ENCODE measurements around the gene PDCD4. TPM values are rescaled to one million over a fixed set of nuclear protein-coding genes. Genes with fewer than 3 reads are reported as not detected.
A peak's percentile ranks its signal among the peaks of the same experiment; 100 is the strongest.
"Not testable (repeated sequence)": the region's sequence is repeated elsewhere in the genome, so short reads cannot be mapped to it uniquely, and the experiment has no call there.

PDCD4 gene
- total RNA-seq, 1 donor = 52.9 TPM

DNA sequence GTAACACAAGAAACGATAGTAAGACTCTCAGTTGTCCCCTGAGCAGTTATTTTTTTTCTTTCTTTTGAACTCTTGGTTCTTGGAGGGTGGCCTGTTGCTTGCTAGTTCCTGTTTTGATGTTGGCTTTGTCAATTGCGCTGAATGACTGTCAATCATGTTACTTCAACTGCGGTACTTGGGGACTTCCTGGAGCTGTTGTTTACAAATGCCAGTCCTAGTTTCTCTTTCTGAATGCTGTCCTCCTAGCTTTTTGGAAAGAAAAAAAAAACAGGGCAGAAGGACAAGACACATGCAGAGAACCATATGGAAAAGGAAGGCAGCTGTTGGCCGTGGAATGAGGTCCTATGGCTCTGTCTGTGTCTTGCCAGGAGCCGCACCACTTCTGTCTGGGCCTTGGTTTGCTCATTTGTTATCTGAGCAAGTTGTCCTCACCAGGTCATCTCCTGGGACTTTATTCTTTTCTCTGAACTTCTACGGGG is 7.0 kb upstream of the PDCD4 start:
- TF ChIP-seq, protein P1, sequence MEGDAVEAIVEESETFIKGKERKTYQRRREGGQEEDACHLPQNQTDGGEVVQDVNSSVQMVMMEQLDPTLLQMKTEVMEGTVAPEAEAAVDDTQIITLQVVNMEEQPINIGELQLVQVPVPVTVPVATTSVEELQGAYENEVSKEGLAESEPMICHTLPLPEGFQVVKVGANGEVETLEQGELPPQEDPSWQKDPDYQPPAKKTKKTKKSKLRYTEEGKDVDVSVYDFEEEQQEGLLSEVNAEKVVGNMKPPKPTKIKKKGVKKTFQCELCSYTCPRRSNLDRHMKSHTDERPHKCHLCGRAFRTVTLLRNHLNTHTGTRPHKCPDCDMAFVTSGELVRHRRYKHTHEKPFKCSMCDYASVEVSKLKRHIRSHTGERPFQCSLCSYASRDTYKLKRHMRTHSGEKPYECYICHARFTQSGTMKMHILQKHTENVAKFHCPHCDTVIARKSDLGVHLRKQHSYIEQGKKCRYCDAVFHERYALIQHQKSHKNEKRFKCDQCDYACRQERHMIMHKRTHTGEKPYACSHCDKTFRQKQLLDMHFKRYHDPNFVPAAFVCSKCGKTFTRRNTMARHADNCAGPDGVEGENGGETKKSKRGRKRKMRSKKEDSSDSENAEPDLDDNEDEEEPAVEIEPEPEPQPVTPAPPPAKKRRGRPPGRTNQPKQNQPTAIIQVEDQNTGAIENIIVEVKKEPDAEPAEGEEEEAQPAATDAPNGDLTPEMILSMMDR (IDR thresholded peaks at IDR 0.05; ENCODE audit: insufficient read depth, low read length) = no peak
- no peak overlapping the region for H3K4me3 ChIP-seq (ENCODE audit: low read depth, low read length)
- no peak for DNase-seq (ENCODE audit: low read depth)

DNA sequence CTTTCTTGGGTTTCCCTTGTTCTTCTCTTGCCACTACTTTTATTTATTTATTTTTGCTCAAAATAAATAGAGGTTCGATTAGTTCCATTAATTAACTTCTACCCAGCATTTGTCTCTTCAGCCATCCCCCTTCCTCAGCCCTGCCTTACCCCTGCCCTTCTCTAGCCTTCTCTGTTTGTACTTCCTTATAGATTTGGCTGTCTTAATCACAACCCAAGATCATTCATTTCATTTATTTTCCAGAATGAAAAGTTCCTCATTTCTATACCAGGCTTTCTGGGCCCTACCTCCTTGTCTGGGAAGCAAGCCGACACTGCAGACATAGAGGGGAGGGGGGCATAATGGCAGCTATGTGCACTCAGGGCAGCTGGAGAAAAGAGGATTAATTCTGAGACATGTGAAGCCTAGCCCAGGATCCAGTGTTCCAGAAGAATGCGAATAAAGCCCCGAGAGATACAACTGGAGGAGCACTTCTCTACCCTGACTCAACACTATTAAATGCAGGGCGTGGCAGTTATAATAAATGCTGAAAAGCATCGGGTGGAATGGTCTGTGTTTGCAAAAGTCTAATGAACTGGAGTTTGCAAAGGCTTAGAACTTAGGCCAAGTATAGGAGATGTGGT is 6.4 kb upstream of the PDCD4 start:
- no peak overlapping the region for H3K4me3 ChIP-seq (ENCODE audit: low read depth, low read length)
- TF ChIP-seq, protein P1 (IDR thresholded peaks at IDR 0.05; ENCODE audit: insufficient read depth, low read length) = no peak
- peak; percentile 82 for DNase-seq (ENCODE audit: low read depth)

DNA sequence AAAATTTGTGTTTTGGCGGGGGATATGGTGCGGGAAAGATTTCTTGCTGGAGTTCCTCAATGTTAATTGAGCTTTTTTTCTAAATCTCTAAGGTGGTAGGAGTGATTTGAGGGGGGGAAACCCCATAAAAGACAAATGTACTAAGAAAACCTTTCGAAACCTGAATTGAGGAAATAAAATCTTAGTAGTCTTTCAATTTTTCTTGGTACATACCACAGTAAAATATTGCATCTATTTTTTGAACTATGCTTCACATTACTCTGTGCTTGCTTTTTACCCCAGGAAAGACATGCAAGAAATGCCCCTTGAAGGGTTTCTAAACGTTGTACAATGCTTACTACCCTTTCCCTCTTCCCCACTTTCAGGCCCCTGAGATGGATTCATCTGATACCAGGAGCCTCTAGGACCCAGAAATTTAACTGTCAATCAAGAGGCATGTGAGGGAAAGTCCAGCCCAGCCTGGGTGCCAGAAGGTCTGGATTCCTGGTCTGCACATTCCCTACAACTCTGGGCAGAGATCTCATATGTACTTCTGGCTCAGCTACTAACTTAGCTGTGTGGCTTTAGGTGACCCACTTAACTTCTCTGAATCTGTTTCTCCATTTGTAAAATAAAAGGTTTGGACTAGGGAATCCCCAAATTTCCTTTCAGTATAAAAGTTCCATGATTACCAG is 5.8 kb upstream of the PDCD4 start:
- H3K4me3 ChIP-seq (ENCODE audit: low read depth, low read length) = no peak overlapping the region
- peak; percentile 33 for DNase-seq (ENCODE audit: low read depth)
- TF ChIP-seq, protein P1 (IDR thresholded peaks at IDR 0.05; ENCODE audit: insufficient read depth, low read length) = no peak

DNA sequence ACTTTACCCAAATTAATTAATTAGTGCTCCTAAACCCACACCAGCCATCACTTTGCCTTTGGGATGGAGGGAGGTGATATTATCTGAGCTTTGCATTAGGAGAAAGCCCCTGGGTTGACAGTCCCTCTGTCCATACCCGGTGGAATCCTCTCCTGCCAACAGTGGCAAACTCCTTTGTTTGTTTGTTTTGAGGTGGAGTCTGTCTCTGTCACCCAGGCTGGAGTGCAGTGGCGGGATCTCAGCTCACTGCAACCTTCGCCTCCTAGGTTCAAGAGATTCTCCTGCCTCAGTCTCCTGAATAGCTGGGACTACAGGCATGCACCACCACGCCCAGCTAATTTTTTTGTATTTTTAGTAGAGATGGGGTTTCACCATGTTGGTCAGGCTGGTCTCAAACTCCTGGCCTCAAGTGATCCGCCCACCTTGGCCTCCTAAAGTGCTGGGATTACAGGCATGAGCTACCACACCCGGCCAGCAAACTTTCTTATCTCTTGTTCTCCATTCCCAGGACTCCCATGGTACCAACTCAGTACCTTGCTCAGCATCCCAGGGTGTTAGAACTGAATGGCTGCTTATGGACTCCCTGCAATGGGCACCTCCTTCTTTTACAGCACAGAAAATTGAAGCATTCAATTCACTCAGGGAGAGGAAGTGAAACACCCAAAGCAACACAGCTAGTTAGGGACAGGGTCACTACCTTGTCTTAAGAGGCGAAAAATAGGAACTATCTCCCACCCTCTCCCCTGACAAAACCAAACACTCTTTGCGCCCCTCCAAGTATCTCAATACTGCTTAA is 4.5 kb upstream of the PDCD4 start:
- H3K4me3 ChIP-seq (ENCODE audit: low read depth, low read length); DNase-seq (ENCODE audit: low read depth): not testable (repeated sequence)

DNA sequence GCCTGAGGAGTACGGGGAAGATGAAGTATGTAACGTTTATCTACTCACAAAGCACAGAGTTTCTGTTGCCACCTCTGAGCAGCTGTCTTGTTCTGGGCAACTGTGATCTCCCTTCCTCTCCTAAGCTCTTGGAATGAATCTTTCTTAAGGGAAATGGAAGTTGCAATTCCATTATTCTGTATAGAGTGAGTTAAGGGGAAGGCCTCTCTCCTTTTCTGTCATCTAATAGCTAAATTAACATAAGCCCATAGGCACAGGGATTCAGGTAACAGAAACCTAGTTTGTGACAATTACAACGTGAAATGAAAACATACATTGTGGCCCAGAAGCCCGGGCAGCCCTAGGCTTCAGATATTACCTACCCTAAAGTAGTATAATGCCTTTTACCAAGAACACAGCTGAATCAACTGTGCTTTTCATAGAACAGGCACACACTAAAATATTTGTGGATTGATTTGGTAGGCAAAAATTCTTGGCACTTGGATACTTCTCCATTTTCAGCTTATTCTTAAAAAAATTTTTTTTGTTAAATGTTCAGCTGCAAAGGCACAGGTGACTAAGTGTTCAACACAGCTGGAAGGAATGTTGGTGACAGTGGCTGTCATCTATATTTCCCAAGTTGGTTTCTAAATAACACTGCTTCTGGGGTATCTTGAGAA is 3.8 kb upstream of the PDCD4 start:
- H3K4me3 ChIP-seq (ENCODE audit: low read depth, low read length) = no peak overlapping the region
- DNase-seq (ENCODE audit: low read depth) = no peak
- TF ChIP-seq, protein P1 (IDR thresholded peaks at IDR 0.05; ENCODE audit: insufficient read depth, low read length) = no peak

DNA sequence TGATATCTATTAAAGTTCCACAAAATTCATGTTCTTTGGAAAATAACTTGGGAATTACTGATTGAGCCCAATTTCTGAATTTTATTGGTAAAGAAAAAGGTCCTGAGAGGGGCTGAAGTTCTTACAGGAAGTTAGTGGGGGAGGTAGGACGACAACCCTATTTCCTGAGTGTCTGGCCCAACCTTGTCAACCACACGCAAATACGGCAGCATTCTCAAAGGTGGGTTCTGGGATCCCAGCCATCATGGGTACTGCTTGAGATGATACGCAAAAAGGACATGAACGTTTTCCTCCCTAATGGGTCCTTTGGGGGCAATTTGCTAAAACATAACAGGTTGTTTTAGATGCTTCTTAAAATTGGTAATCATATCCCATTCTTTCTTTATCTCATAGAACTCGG is 2.7 kb upstream of the PDCD4 start:
- no peak overlapping the region for H3K4me3 ChIP-seq (ENCODE audit: low read depth, low read length)
- TF ChIP-seq, protein P1 (IDR thresholded peaks at IDR 0.05; ENCODE audit: insufficient read depth, low read length) = no peak
- no peak for DNase-seq (ENCODE audit: low read depth)

Data from fibroblast of the aortic adventitia (primary cell).